NCI-H2029 (cell line): ENCODE data around the gene SBF1.

Experiments used
- DNase-seq: peaks from one replicate; lab custom pipeline; 2025; lab: John Stamatoyannopoulos, UW

Gene SBF1

DNA sequence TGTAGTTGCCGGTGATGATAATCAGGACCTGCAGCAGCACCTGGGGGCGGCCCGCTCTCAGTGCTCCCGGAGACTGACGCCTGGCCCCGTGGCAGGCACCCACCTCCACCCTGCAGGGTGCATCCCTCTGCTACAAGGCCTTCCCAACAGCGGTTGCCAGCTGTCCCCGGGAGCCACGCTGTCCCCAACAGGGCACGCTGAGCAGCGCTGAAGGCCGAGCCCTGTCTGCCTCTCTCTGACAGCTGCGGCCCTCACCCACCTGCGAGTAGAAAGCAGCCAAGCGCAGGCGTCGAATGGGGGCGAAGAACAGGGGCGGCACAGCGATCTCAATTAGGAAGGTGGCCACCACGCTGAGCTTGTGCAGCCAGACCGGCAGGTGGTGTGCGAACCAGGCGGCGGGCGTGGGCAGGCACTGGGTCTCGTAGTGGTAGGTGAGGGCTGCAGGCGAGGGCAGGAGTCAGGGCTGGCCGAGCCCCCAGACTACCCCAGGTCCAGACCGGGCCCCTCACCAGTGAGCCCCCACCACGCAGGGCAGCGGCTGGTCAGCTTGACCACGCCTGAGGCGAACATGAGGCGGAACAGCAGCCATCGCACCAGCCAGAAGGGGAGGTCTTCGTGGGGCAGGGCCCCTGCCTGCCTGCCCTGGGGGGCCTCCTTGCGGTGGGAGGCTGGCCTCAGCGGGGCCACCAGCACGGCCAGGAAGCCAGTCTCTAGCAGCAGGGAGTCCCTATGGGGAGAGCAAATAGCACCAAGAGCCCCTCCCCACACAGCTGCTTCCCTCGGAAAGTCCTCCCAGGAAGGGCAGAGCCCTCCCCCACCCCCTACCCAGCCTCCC, 31.2 kb upstream of the SBF1 start:
- DNase-seq: no peak

- DNase-seq: no peak
Observed at GRCh38 chr22:50505276-50505775, 30.5 kb upstream of the SBF1 start.

DNA sequence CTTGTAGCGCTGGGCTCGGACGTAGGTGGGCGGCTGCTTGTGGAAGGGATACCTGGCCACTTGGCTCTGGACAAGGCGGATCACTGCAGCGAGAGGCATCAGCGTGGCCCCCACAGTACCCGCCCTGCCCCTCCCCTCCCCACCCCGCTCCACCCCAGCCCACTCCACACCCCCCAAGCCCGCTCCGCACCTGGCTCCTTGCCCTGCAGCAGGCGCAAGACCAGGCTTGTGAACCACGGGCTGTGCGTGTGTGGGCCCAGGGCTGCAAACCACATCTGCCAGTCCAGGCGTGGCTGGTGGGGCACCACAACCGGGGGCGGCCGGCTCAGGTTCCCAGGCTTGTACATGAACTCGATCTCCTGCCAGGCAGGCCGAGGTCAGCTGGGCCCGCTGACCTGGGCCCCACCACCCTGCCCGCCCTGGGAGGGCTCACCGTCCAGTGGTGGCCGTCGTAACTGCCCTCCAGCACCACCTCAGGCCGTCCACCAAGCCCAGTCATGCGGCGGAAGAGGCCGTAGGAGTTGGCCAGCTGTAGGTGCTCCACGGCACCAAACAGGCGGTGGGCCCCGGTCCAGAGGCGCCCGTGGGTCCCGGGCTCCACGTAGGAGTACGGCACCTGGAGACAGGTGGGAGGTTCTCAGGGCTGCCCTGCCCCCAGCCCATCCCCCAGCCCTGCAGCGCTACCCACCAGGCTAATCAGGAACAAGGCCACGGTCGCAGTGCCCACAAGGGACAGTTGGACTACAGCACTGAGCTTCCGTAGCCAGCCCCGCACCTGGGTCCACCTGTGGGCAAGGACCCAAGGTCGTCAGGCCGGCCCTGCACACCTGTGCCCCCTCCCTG, 29.8 kb upstream of the SBF1 start:
- no peak for DNase-seq

GRCh38 chr22:50503475-50504145, 28.8 kb upstream of the SBF1 start:
- no peak for DNase-seq

- no peak for DNase-seq
Observed at GRCh38 chr22:50502628-50503474, 28.0 kb upstream of the SBF1 start.

GRCh38 chr22:50502096-50502495, 27.3 kb upstream of the SBF1 start:
- no peak for DNase-seq

- no peak for DNase-seq
Observed at GRCh38 chr22:50500452-50500851, 25.6 kb upstream of the SBF1 start.

DNA sequence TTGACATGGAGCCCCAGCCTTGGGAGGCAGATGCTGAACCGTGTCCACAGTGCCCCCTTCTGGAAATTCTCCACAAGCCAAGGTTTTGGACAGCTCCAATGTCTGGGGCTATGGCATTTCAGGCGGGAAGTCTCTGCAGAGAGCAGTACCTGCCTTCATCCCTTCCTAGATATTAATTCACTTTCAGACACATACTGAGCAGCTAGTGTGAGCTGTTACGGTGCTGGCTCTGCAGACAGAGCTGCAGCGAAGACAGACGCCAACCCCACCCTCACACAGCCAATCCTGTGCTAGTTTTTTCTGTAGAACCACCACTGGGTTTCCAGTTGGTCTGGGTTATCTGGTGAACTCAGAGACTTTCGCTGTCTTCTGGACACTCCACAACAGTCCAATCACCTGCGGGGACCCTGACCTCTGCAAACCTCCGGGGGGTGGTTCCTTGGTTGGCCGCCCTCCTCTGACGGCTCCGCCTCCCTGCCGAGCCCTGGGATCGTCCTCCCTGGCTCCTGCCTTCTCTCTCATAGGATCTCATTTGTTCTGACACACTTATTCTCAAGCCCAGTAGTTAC, 23.6 kb upstream of the SBF1 start:
- DNase-seq: no peak

- no peak for DNase-seq
Observed at GRCh38 chr22:50497093-50497492, 22.3 kb upstream of the SBF1 start.

- DNase-seq: no peak
Observed at GRCh38 chr22:50490531-50491308, 15.9 kb upstream of the SBF1 start.

DNA sequence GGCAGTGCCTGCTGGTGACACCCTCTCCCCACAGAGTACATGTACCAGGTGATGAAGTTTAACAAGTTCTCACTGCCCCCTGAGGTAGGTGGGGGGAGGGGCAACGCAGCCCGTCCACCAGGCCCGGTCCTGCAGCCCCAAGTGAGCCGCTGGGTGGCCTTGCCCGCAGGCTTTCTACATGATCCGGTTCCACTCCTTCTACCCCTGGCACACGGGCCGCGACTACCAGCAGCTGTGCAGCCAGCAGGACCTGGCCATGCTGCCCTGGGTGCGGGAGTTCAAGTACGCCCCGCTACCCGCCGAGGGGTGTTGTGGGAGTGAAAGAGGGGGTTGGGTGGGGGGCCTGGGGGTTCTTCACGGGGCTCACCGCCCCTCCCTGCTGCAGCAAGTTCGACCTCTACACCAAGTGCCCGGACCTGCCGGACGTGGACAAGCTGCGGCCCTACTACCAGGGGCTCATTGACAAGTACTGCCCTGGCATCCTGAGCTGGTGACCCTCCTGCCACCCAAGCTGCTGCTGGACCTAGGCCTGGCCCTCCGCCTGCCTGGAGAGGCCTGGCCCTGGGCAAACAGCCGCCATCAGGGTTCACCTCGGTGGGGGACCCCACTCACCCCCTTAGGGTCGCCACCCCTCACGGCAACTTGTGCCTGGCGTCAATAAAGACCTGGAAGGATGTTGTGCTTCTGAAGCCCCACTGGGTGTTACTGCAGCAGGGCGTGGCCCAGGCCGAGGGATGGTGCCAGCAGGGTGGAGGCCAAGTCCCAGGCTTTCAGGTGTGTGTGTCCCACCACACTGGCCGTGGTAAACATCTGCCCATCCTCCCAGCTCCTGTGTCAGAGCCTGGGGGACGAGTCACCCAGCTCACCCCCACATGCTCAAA, 14.8 kb upstream of the SBF1 start:
- no peak for DNase-seq

- DNase-seq: no peak
Observed at GRCh38 chr22:50488886-50489285, 14.1 kb upstream of the SBF1 start.

GRCh38 chr22:50488006-50488677, 13.3 kb upstream of the SBF1 start:
- DNase-seq: no peak

DNA sequence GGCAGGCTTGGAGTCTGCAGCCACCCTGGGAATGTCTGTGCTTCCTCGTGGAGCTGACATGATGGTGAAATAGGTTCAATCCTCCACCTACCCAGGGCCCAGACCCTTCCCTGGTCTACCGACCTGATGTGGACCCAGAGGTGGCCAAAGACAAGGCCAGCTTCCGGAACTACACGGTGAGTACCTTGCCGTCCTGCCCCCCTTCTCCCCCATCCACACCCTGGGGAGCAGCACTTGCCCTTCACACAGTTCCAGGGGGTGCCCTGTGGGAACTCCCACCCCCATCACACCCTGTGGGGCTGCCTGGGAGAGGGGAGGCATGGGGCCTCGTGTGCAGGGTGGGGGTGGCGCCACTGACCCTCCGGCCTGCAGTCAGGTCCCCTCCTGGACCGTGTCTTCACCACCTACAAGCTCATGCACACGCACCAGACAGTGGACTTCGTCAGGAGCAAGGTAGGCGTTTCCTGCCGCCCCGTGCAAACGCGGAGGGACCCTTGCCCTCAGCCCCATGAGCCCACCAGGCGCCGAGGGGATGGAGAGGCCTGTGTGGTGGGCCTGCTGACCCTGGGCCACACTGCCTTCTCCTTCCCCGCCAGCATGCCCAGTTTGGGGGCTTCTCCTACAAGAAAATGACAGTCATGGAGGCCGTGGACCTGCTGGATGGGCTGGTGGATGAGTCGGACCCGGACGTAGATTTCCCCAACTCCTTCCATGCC, 12.6 kb upstream of the SBF1 start:
- DNase-seq: no peak

- DNase-seq: no peak
Observed at GRCh38 chr22:50486561-50487289, 11.9 kb upstream of the SBF1 start, which contains the start of gene MIOX. TSS of gene MIOX (plus strand) at chr22:50486859. CDS start at chr22:50486898, 39 bp downstream.

GRCh38 chr22:50485221-50486131, 10.6 kb upstream of the SBF1 start:
- no peak for DNase-seq
